UCSD-AML1 (cell line): ENCODE data around the gene TUBD1.

Experiments
- DNase-seq: peaks from one replicate; lab custom pipeline; 2025; ENCODE audit not compliant: unreplicated experiment; lab: John Stamatoyannopoulos, UW

The TUBD1 gene

GRCh38 chr17:59827721-59828477, 64.8 kb downstream of the TUBD1 start:
- DNase-seq: no peak

GRCh38 chr17:59826706-59827453, 65.9 kb downstream of the TUBD1 start:
- no peak for DNase-seq

GRCh38 chr17:59825533-59826322, 67.0 kb downstream of the TUBD1 start:
- DNase-seq: no peak

GRCh38 chr17:59815965-59816364, 76.8 kb downstream of the TUBD1 start:
- no peak for DNase-seq

GRCh38 chr17:59814685-59815084, 78.1 kb downstream of the TUBD1 start:
- DNase-seq: no peak

- no peak for DNase-seq
Observed at GRCh38 chr17:59814276-59814675, 78.5 kb downstream of the TUBD1 start.

GRCh38 chr17:59812139-59812538, 80.6 kb downstream of the TUBD1 start:
- no peak for DNase-seq

GRCh38 chr17:59811209-59811608, 81.5 kb downstream of the TUBD1 start:
- no peak for DNase-seq

- DNase-seq: no peak
Observed at GRCh38 chr17:59810894-59811153, 81.9 kb downstream of the TUBD1 start.
